GM19043 (cell line): Measurements from ENCODE around the gene ACVR1B.

Experiments
- ATAC-seq: cut with Tn5 transposase; IDR thresholded peaks from one replicate; pipeline ENCODE4 v1.9.1; 2021; ENCODE audit warnings: low read depth; ENCODE audit not compliant: unreplicated experiment

ACVR1B gene

DNA sequence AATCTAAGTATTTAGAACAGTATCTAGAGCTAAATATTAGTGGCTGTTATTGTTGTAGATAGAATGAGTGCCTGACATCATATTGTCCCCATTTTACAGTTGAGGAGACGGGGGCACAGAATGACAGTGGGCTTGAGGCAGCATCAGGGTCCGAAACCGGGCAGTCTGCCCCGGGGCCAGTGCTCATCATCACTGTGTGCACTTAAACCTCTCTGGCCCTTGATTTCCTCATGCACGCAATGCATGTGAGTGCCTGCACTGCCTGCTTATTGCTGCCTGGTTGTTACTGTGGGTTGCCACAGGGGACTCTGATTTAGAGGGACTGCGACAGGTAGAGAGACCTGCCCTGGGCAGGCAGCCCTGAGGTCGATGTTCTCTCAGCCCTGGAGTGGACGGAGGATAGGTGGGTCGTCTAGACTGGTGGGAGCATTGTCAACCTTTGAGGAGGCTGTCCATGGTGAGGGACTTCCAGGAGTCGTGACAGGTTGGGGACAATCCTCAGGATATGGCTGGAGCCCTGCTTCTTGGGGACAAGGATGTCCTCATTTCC lies 34.4 kb upstream of the ACVR1B start:
- ATAC-seq: no peak

GRCh38 chr12:51917746-51918453 lies 33.6 kb upstream of the ACVR1B start:
- ATAC-seq: no peak

GRCh38 chr12:51920046-51920445 lies 31.5 kb upstream of the ACVR1B start:
- ATAC-seq: no peak

- no peak for ATAC-seq
Observed at GRCh38 chr12:51921017-51921725, 30.3 kb upstream of the ACVR1B start.

DNA sequence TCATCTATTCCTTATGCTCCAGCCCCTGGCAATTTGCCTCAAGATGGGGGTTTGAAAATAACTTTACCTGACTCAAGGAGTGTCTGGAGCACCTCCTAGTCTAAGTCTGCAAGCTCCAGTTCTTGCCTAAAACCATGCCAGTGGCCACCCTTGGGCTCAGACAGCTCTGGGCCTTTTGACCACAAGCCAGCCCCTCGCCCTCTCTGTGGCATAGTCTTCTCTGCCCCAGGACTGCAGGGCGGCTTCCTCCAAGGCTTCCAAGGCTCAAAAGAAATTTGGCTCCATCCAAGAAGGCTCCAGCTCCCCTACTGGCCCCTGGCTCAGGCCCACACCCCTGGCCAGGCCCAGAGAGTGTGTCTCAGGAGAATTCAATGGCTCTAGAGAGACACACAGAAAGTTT lies 29.4 kb upstream of the ACVR1B start:
- no peak for ATAC-seq

DNA sequence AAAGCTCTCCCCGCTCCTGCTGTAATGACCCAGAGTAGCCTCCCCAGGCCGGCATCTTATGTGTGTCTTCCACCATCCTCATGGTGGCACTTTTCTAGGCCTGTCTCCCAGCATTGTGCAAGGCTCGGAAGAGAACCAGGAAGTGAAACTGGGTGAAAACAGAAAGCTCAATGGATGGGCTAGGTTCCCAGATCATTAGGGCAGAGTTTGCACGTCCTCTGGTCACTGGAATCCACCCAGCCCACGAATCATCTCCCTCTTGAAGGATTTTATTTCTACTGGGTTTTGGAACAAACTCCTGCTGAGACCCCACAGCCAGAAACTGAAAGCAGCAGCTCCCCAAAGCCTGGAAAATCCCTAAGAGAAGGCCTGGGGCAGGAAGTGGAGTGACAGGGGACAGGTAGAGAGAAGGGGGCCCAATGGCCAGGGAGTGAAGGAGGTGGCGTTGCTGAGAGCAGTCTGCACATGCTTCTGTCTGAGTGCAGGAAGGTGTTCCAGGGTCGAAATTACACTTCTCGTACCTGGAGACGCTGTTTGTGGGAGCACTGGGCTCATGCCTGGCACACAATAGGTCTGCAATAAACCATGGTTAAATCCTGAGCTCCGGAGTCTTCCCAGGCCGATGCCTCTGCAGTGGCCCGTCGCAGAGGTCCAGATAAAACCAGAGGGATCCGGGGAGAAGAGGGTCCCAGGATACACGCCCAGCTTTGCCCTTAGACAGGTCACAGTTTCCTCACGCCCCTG lies 28.6 kb upstream of the ACVR1B start:
- no peak for ATAC-seq

- no peak for ATAC-seq
Observed at GRCh38 chr12:51923506-51924365, 27.8 kb upstream of the ACVR1B start.

DNA sequence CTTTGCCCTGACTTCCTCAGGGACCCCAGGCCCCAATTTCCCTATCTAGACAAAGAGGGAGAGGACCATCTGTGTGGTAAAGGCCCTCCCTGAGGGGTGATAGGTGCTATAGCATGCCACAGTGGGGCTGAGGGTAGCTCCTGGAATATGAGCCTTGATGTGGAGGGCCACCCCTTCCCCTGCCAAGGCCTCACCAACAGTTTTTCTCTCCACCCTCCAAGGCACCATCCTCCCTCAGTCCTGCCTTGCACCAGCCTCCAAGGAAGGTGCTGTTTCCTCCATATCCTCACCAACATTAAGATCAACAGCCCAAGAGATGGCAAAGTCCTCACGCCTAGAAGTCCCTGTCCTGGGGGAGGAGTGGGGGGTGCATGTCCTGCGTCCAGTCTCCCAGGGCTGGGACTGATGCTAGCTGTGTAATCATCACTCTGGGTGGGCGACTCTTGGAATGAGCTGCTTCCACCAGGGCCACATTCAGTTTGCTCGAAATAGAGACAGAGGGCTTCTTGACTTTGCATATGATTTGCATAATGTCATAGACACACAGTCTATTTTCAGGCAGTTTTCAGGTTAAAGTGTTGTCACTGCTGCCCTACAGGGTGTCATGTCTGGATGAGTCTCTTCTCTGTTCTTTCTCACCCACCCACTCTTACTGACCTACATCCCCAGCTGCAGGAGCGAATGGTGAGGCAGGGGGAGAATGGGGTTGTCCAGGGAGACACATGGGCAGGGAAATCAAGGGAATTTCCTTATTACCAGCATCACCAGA lies 26.8 kb upstream of the ACVR1B start:
- ATAC-seq: no peak

DNA sequence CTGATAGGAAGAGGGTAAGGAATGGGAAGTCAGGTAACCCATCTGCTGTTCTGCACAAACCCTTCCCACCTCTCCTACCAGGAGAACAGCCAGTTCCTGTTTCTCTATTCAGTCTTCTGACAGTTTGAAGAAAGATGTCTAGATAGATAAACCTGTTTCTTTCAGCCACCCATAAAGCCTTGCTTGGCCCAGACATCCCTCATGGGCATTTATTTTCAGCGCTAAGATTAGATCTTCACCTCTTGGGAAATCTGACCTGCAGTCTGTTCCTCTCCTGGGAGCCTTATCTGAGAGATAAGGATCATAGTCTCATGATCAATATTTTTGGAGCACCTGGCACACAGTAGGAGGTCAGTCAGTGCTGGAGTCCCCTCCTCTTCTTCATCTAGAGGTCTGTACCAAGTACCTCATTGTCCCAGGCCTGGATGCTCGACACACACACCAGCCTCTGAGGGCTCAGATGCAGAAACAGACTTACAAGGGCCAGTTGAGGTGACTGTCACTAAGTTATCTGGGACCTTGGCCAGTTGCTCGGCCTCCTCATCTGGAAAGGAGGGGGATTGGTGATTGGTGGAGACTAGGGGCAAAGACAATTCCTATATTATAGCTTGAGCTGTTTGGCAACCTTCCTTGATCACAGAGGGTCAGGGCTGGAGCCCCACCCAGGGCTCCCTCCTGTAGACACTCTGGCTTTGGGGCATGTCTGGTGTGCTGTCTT lies 26.0 kb upstream of the ACVR1B start:
- ATAC-seq: no peak

GRCh38 chr12:51926064-51926632 lies 25.4 kb upstream of the ACVR1B start:
- no peak for ATAC-seq

DNA sequence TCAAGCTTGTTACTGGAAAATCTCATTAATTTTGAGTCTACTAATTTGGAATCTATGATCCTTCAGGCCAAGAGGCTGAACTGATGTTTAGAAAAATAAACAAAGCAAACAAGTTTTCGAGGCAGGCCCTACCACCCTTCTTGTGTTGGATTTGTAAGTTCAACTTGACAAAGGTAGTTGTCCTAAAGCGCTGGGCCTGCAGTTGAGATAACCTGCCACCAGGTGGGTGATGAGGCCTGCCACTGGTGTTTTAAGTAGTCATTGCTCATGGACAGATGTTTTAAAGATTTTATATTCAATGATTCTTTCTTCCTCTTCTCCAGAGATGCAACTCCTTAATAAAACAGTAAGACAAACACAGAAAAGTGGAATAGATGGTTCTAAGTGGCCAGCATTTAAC lies 24.8 kb upstream of the ACVR1B start:
- ATAC-seq: no peak

DNA sequence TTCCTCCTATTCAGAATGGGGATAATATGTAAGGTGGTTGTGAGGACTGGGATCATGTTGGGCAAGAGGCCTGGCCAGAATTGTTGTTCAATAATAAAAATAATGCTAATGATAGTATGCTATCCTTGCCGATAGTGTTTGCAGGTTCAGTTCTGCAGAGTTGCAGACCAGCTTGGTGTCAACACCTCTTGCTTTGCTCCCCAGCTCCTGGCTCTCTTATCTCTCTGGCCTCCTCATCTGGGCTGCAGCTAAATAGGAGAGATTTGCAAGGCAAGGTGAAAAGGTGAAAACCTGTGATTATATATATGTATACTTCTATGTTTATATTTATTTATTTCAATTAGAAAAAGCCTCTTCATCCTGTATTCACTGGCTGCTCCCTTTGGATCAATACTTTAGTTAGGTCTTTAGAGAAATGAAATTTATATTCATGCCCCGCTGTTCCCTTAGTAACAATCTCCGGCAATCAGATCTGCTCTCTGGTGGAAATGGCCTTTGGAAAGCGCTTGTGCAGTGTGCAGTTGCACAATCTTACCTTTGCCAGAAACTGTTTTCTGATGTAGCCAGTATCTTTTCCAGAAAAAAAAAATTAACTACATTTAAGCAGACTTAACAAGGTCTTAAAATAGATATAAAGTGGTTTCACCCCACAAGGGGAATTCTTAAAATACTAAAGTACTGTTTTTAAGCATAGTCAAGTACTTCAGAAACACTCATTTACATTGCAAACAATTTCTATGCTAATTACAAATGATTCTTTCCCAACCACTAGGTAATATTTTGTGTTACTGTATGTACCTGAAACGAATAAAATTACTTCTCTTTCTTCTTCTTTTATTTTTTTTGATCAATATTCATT lies 19.1 kb upstream of the ACVR1B start:
- no peak for ATAC-seq

DNA sequence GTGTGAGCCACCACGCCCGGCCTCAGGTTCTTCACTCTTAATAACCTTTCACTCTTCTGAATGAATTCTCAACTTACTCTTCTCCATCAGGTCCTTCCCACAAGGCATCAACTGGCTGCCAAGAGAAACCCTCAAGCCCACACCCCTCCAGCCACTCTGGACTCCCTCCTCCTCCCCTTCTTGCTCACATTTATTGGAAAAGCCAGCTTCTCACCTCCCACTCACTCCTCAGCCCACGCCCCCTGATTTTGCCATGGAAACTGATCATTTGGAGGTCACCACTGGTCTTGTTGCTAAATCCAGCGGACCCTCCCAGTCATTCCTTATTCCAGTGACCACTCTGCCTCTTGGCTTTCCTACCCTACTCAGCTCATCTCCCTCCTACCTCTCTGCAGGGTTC lies 17.4 kb upstream of the ACVR1B start:
- ATAC-seq: no peak

DNA sequence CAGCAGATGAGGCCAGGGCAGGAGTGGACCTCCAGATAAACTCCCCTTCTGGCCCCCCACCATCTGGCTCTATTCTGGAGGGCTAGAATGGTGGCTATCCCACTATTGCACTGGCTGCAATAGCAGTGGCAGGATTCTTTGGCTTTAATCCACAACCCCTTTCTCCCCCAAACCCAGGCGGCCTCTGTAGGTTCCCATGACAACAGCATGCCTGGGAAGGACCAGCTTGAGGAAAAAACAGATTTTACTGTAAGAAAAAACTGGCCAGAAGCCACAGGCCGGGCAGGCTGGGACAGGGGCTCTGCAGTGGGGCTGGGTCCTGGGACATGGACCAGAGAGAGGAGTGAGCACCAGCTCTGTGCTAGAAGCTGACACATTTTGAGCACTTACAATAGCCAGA lies 13.6 kb upstream of the ACVR1B start:
- ATAC-seq: no peak

GRCh38 chr12:51938726-51939125 lies 12.8 kb upstream of the ACVR1B start:
- no peak for ATAC-seq

DNA sequence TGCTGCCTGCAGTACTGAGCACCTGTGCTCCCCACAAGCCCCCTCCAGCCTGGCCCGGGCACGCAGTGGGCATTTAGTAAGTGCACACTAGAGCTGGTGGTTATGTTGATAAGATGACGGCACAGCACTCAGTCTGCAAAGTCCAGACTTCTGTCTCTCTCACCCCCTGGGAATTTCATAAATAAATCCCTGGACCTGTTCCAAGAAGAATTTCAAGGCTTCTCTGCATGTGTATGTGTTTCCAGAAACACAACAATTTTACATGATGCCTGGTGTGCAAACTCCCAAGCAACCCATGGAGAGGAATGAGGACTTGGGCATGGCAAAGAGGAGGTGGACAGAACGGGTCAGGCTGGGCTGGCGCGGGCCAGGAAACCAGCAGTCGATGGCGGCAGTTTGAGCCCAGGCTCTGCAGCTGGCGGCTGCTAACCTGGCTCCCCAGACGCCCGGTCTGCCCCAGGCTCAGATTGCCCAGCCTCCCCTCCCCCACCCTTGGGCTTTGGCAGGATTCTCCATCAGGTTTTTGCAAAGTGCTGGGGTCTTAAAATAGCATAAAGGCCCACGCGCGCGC lies 10.4 kb upstream of the ACVR1B start:
- ATAC-seq: no peak

DNA sequence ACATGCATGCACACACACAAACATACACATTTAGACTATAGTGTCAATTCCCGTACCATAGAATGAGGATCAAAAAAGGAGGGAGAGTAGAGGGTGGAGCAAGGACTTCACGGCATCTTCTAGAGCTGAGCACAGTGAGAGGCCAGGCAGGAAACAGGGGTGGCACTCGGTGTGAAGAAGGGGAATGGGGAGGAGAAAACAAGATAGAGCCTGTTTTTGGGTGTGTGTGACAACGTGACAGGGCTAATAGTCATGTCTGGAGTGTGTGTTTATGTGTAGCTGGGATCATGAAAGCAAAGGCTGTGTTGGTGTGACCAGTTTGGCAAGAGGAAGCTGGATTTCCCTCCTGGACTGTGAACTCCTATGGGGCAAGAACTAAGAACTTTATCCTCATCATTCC lies 9.9 kb upstream of the ACVR1B start:
- ATAC-seq: no peak

DNA sequence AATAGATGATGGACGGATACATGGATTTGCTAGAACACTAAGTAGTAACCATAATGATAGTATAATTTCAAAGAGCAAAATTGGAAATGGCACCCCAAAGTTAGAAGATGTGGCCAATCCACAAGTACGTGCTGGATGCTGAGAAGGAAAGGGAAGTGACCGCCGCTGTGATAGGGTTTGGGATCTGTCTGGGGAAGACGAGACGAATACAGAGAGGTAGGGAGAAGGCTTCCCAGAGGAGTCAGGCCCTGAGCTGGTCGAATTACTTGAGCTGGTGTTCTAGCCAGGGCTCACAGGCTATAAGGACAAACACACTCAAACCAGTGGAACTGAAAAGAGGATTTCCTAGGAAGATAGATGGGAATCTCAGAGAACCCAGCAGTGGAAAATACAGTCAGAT lies 9.4 kb upstream of the ACVR1B start:
- ATAC-seq: no peak
